ENCODE data around the gene GSTM2. TPM values are rescaled to one million over a fixed set of nuclear protein-coding genes. Genes with fewer than 3 reads are reported as not detected.
"Not testable (repeated sequence)": the region's sequence is repeated elsewhere in the genome, so short reads cannot be mapped to it uniquely, and the experiment has no call there.

GSTM2 gene
- total RNA-seq, 1 experiment from 2014 or later = 2.2 TPM

DNA sequence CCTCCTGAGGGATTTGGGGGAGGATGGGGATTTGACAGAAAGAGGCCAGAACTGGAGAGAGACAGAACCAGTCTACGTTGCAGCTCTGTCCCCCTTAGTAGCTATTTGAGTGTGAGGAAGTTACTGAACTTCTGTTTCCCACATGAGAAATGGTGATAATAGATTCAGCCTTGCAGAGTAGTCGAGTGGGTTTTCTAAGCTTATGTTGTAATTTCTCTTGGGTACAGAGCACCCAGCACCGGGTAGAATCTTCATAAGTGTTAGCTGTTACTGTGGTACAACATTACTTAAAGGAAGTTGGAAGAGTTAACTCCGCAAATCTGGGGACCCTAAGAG, 7.2 kb upstream of the GSTM2 start:
- DNase-seq (ENCODE audit: low read depth, low spot score); in situ Hi-C loops (cut with HindIII; ENCODE audit: low pct_unique_long_range_greater_than_20kb, low sequenced_read_pairs): not testable (repeated sequence)

DNA sequence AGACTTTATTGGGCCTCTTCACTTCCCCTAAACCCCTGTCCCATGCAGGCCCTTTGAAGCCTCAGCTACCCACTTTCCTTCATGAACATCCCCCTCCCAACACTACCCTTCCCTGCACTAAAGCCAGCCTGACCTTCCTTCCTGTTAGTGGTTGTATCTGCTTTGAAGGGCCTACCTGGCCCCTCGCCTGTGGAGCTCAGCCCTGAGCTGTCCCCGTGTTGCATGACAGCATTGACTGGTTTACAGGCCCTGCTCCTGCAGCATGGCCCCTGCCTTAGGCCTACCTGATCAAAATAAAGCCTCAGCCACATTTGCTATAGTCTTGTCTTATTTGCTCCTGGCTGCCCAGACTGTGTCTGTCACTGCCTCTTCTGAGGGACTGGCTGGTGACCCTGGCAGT, 6.5 kb upstream of the GSTM2 start:
- DNase-seq (ENCODE audit: low read depth, low spot score) = no peak
- in situ Hi-C loops (cut with HindIII; ENCODE audit: low pct_unique_long_range_greater_than_20kb, low sequenced_read_pairs) = no loop called here

DNA sequence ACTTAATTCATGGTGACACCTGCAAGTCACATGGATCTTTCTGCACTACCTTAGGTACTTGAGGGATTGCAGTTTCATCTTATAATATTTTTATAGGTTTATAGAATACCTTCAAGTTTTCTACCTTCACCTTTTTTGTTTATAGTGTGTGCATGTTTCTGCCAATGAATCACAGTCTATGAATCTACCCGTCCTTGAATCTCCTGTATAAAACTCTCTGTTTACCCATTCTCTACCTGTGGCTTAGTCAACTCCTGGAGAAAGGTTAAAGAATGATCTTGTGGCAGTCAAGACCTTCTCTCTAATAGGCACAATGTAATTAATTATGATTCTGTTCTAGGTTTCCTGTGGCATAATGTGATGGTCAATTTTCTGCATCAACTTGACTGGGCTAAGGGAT, 3.2 kb upstream of the GSTM2 start:
- in situ Hi-C loops (cut with HindIII; ENCODE audit: low pct_unique_long_range_greater_than_20kb, low sequenced_read_pairs) = no loop called here
- DNase-seq (ENCODE audit: low read depth, low spot score) = no peak

DNA sequence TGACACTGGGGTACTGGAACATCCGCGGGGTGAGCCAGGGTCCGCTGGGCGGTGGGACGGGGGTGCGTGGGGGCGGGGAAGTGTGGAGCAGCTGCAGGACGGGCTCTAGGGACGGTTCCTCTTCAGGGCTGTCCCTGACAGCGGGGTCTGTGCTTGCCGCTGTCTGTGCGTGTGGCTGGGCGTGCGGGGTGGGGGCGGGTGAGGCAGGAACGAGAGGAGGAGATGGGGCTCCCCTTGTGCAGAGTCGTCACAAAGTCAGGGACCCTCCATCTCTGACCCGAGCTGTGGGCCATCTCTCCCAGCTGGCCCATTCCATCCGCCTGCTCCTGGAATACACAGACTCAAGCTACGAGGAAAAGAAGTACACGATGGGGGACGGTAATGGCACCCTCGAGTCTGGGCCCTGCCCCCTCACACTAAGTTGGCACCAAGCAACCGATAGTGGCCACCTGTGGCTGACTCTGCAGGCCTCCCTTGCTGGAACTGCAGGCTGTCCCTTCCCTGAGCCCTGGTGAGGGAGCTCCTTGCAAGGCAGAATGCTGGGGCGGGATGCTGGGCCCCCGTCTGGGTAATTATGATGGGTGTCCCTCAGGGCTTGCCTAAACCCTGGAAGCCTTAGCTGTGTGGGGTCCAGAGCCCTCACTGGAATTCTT, 392 bp downstream of the GSTM2 start:
- DNase-seq (ENCODE audit: low read depth, low spot score) = no peak
- in situ Hi-C loops (cut with HindIII; ENCODE audit: low pct_unique_long_range_greater_than_20kb, low sequenced_read_pairs) = no loop called here

DNA sequence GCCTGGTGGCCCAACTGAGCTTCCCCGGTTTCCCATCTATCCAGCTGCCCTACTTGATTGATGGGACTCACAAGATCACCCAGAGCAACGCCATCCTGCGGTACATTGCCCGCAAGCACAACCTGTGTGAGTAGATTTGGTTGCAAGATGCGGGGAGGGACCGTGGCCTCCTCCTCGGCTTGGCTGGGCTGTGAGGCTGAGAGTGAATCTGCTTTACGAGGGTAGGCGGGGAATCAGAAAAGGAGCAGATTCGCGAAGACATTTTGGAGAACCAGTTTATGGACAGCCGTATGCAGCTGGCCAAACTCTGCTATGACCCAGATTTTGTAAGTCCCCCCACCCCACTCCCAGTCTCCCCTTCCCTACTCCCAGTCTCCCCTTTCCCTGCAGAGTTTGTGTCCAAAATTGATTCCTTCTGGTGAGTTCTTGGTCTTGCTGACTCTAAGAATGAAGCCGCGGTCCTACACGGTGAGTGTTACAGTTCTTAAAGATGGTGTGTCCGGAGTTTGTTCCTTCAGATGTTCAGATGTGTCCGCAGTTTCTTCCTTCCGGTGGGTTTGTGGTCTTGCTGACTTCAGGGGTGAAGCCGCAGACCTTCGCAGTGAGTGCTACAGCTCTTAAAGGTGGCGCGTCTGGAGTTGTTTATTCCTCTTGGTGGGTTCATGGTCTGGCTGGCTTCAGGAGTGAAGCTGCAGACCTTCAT, 1.5 kb downstream of the GSTM2 start:
- in situ Hi-C loops (cut with HindIII; ENCODE audit: low pct_unique_long_range_greater_than_20kb, low sequenced_read_pairs) = no loop called here
- no peak for DNase-seq (ENCODE audit: low read depth, low spot score)

DNA sequence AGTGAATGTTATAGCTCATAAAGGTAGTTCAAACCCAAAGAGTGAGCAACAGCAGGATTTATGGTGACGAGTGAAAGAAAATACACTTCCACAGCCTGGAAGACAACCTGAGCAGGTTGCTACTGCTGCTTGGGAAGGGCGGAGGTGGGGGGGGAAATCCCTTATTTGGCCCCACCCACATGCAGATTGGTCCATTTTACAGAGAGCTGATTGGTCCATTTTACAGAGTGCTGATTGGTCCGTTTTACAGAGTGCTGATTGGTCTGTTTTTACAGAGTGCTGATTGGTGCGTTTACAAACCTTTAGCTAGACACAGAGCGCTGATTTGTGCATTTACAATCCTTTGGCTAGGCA, 2.1 kb downstream of the GSTM2 start:
- in situ Hi-C loops (cut with HindIII; ENCODE audit: low pct_unique_long_range_greater_than_20kb, low sequenced_read_pairs); DNase-seq (ENCODE audit: low read depth, low spot score): not testable (repeated sequence)

DNA sequence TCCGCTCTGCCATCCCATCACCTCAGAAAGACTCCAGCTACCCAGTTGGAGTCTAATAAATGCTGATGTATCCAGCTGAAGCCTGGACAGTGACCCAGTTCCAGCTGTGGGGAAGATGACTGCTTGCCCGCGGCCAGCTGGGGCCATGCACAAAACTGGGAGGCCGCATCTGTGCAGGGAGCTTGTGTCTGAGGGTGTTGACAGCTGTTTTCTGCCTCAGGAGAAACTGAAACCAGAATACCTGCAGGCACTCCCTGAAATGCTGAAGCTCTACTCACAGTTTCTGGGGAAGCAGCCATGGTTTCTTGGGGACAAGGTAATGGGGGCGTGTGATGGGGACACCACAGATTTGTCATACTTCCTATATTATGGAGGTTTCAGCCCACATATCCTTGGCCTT, 3.2 kb downstream of the GSTM2 start:
- no peak for DNase-seq (ENCODE audit: low read depth, low spot score)
- in situ Hi-C loops (cut with HindIII; ENCODE audit: low pct_unique_long_range_greater_than_20kb, low sequenced_read_pairs) = no loop called here

DNA sequence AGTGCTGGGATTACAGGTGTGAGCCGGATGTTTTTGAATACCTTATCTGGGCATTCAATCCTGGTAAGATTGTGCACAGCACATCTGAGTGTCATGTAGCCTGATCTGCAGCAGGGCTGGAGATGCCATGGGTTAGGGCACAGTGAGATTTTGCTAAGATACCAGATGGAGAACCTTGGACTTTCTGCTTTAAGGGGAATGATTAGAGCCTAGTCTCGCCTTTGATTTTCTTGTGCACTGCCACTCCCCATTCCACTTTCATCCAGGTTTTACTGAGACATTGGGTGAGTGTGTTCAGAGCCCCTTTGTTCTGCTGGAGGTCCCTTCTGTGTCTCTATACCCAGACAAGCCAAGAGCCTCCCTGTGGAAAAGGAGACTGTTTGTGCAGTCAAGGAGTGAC, 6.0 kb downstream of the GSTM2 start:
- in situ Hi-C loops (cut with HindIII; ENCODE audit: low pct_unique_long_range_greater_than_20kb, low sequenced_read_pairs); DNase-seq (ENCODE audit: low read depth, low spot score): not testable (repeated sequence)

DNA sequence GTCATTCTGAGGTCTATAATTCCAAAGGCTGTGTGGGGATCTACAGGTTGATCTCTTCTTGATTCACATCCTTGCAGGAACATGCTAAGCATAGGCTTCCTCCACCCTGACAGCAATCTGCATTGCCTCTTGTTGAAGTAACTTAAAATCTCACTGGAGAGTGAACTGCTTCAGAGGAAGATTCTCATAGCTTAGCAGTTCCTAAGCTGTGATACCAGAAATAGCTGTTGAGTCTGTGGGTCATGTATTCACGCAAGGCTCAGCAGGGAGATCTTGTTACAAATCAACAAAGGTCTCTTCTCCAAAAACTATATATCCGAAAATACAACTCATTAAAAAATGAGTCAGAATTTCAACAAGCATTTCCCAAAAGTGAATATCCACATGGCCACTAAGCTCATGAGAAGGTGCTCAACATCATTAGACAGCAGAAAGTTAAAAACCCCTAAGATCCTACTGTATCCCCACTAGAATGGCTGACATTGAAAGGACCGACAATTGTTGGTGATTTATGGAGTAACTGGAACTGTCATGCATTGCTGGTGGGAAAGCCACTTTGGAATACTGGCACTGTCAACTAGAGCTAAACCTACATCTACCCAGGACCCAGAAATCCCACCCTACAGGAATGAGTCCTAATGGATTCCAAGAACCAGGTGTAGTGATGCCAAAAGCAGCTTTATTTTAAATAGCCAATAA, 9.0 kb downstream of the GSTM2 start:
- in situ Hi-C loops (cut with HindIII; ENCODE audit: low pct_unique_long_range_greater_than_20kb, low sequenced_read_pairs) = not testable (repeated sequence)

DNA sequence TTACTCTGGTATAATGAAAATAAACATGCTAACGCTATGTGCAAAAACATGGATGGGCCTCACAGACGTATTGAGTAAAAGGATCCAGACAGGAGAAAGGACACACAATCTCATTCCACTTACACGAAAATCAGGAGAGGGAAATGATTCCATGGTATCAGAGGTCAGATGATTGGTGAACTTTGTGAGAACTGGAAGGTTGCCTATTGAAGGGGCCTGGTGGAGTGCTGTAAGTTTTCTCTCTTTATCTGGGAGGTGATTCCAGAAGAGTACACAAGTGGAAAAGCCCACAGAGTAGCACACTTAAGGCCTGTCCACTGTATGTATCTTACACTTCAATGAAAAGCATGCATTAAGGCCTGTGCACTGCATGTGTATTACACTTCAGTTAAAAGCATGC, 9.6 kb downstream of the GSTM2 start:
- in situ Hi-C loops (cut with HindIII; ENCODE audit: low pct_unique_long_range_greater_than_20kb, low sequenced_read_pairs) = no loop called here
- no peak for DNase-seq (ENCODE audit: low read depth, low spot score)

More for the DNA sequence above, 9.0 kb downstream of the GSTM2 start:
- not testable (repeated sequence) for DNase-seq (ENCODE audit: low read depth, low spot score)

DNA sequence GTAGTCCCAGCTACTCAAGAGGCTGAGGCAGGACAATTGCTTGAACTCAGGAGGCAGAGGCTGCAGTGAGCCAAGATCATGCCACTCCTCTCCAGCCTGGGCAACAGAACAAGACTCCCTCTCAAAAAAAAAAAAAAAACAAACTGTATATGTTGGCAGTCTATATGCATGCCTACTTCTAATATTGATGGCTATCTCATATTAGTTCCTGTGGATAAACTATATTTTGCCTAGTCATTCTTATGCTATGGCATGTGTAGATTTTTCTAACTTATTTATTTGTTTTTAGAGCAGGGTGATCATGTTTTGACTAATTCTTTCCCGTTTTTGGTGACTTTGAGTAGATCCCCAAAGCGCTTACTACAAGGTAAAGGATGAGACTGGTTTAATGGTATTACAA, 10.8 kb downstream of the GSTM2 start:
- DNase-seq (ENCODE audit: low read depth, low spot score); in situ Hi-C loops (cut with HindIII; ENCODE audit: low pct_unique_long_range_greater_than_20kb, low sequenced_read_pairs): not testable (repeated sequence)

DNA sequence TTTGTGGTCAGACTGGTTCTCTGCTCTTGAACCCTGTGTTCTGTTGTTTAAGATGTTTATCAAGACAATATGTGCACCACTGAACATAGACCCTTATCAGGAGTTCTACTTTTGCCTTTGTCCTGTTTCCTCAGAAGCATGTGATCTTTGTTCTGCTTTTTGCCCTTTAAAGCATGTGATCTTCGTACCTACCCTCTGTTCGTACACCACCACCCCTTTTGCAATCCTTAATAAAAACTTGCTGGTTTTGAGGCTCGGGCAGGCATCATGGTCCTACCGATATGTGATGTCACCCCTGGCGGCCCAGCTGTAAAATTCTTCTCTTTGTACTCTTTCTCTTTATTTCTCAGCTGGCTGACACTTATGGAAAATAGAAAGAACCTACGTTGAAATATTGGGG, 16.9 kb downstream of the GSTM2 start:
- in situ Hi-C loops (cut with HindIII; ENCODE audit: low pct_unique_long_range_greater_than_20kb, low sequenced_read_pairs); DNase-seq (ENCODE audit: low read depth, low spot score): not testable (repeated sequence)

DNA sequence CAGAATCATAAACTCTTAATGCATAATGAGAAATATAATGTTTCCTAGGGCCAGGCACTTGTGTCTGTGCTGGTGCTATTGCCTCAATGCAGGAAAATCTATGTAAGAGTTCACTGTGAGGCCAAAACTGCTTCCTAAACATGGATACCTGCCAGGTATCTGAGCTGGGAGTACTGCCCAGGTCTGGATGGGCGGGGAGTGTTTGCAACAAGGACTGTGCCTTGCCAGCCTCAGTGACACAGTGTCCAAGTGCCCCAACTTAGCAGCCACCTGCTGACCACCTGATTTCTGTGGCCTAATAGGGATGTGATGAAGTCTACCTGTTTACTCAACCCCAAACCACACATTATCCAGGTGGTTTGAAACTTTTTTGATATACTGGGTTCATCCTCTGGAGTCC, 17.5 kb downstream of the GSTM2 start:
- DNase-seq (ENCODE audit: low read depth, low spot score); in situ Hi-C loops (cut with HindIII; ENCODE audit: low pct_unique_long_range_greater_than_20kb, low sequenced_read_pairs): not testable (repeated sequence)

DNA sequence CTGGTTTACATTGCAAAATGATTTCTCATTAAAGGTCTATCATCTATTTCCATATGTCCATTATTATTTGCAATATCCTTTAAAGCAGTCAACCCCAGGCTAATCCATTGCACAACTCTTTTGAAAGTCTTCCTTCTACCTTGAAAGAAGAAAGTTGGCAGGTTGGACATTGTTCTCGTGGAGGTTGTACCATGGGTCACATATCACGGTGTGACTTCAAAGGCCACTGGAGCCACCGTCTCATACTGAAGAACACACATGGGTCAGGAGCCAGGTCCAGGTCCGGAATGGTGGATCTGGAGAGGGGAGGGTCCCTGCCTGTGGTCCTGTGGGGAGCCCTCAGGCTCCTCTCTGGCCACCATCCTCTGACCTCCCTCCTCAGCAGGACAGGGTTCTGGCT, 18.0 kb downstream of the GSTM2 start:
- in situ Hi-C loops (cut with HindIII; ENCODE audit: low pct_unique_long_range_greater_than_20kb, low sequenced_read_pairs) = not testable (repeated sequence)

DNA sequence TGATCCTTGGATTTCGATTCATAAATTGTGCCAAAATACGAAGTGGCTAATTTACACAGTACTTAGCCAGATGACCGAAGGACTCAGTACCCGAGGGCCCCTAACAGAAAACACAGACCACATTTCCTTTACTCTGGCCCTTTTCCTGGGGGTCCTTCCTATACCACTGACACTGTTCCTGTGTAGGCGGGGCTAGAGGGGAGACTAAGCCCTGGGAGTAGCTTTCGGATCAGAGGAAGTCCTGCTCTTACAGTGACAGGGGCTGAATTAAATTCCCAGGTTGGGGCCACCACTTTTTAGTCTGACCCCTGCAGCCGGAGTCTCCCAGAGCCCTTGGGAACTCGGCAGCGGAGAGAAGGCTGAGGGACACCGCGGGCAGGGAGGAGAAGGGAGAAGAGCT, 19.3 kb downstream of the GSTM2 start:
- DNase-seq (ENCODE audit: low read depth, low spot score); in situ Hi-C loops (cut with HindIII; ENCODE audit: low pct_unique_long_range_greater_than_20kb, low sequenced_read_pairs): not testable (repeated sequence)

More for the DNA sequence above, 18.0 kb downstream of the GSTM2 start:
- not testable (repeated sequence) for DNase-seq (ENCODE audit: low read depth, low spot score)

DNA sequence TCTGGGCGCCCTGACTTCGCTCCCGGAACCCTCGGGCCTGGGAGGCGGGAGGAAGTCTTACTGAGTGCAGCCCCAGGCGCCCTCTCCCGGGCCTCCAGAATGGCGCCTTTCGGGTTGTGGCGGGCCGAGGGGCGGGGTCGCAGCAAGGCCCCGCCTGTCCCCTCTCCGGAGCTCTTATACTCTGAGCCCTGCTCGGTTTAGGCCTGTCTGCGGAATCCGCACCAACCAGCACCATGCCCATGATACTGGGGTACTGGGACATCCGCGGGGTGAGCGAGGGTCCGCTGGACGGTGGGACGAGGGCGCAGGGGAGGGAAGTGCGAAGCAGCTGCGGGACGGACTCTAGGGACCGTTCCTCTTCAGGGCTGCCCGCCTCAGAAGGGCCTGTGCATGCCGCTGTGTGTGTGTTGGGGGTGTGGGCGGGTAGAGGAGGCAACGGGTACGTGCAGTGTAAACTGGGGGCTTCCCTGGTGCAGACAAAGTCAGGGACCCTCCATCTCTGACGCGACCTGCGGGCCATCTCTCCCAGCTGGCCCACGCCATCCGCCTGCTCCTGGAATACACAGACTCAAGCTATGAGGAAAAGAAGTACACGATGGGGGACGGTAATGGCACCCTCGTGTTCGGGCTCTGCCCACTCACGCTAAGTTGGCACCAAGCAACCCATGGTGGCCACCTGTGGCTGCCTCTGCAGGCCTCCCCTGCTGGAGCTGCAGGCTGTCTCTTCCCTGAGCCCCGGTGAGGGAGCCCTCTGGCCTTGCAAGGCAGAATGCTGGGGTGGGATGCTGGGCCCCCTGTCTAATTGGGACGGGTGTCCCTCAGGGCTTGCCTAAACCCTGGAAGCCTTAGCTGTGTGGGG, 20.0 kb downstream of the GSTM2 start, which contains the start of gene GSTM1:
Gene GSTM1 (plus strand): TSS at position 177 of the 859 bp plus-strand sequence. CDS start 57 bp downstream, at position 234.
- in situ Hi-C loops (cut with HindIII; ENCODE audit: low pct_unique_long_range_greater_than_20kb, low sequenced_read_pairs) = no loop called here
- DNase-seq (ENCODE audit: low read depth, low spot score) = no peak

DNA sequence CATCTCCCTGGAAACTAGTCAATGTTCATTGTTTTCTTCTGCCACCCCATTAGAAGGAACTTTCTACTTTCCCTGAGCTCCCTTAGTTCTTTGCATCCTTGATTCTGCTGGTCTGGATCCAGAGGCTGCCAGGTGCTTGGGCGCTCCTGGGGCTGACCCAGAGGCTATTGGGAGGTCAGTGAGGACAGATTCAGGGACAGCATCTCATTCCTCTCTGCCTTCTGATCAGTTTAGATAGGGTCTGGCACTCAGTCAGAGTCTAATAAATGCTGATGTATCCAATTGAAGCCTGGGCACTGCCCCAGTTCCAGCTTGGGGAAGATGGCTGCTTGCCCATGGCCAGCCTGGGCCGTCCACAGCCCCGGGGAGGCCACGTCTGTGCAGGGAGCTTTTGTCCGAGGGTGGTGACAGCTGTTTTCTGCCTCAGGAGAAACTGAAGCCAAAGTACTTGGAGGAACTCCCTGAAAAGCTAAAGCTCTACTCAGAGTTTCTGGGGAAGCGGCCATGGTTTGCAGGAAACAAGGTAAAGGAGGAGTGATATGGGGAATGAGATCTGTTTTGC, 22.1 kb downstream of the GSTM2 start:
- in situ Hi-C loops (cut with HindIII; ENCODE audit: low pct_unique_long_range_greater_than_20kb, low sequenced_read_pairs) = no loop called here
- DNase-seq (ENCODE audit: low read depth, low spot score) = no peak

DNA sequence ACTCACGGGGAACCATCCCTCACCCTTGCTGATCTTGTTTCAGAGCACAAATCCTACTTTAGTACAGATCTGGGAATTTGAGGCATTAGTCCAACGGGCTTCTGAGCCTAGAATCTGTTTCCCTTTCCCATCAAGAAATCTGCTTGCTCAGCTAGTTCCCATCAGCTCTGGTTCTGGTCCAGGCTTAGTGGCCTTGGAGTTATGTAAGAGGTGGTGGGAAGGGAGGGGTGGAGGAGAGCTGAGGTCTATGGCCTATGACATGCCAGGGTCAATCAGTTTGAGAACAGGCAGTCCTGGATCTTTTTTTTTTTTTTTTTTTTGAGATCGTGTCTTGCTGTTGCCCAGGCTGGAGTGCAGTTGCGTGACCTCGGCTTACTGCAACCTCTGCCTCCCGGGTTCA, 23.9 kb downstream of the GSTM2 start:
- DNase-seq (ENCODE audit: low read depth, low spot score) = no peak
- in situ Hi-C loops (cut with HindIII; ENCODE audit: low pct_unique_long_range_greater_than_20kb, low sequenced_read_pairs) = no loop called here
